HG02798 (cell line): ENCODE data around the gene TMEM151A.
A peak's percentile ranks its signal among the peaks of the same experiment; 100 is the strongest.
"Not testable (repeated sequence)": the region's sequence is repeated elsewhere in the genome, so short reads cannot be mapped to it uniquely, and the experiment has no call there.

Experiments
- ATAC-seq: cut with Tn5 transposase; IDR thresholded peaks from one replicate; pipeline ENCODE4 v1.9.1; 2021; ENCODE audit warnings: mild to moderate bottlenecking; ENCODE audit not compliant: unreplicated experiment, poor library complexity

TMEM151A gene

DNA sequence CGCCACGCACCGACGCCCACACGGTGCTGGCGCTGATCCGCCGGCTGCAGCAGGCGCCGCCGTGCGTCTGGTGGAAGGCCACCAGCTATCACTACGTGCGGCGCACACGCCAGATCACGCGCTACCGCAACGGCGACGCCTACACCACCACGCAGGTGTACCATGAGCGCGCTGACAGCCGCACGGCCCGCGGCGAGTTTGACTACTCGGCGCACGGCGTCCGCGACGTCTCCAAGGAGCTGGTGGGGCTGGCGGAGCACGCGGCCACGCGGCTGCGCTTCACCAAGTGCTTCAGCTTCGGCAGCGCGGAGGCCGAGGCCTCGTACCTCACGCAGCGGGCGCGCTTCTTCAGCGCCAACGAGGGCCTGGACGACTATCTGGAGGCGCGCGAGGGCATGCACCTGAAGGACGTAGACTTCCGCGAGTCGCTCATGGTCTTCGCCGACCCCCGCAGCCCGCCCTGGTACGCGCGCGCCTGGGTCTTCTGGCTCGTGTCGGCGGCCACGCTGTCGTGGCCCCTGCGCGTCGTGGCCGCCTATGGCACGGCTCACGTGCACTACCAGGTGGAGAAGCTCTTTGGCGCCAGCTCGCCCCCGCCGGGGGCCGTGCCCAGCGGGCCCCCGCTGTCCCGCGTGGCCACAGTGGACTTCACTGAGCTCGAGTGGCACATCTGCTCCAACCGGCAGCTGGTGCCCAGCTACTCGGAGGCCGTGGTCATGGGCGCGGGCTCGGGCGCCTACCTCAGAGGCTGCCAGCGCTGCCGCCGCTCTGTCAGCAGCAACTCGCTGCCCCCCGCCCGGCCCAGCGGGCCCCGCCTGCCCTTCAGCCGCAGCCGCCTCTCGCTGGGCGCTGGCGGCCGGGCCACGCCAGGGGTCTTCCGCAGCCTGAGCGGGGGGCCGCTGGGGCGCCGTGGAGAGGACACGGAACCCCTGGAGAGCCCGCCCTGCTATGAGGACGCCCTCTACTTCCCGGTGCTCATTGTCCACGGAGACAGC is 3.2 kb downstream of the TMEM151A start:
- no peak for ATAC-seq

DNA sequence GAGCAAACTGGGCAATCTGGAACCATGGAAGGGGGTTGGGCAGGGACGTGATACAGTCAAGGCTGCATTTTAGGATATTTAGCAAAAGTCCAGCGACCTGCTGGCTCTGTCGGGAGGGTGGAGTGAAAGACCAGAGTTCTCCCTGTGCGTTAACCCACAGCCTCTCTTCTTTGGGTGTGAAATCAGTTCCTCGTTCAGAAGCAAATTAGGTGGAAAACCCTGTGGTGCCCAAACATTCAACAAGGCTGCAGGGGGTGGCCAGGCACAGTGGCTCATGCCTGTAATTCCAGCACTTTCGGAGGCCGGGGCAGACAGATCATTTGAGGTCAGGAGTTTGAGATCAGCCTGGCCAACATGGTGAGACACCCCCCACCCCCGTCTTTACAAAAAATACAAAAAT is 5.9 kb downstream of the TMEM151A start:
- no peak for ATAC-seq

DNA sequence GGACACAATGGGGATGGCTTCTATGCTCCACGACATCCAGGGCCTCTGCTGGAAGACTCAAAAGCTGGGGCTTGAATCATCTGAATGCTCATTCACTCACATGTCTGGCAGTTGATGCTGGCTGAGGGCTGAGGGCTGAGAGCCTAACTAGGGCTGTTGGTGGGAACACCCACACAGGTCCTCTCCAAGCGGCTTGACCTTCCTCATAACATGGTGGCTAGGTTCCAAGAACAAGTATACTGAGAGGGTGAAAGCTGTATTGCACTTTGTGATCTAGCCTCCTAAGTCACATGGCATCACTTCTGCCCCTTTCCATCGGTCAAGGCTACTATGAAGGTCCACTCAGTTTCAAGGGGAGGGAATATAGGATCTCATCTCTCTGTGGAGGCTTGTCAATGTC is 7.5 kb downstream of the TMEM151A start:
- ATAC-seq, result no peak

DNA sequence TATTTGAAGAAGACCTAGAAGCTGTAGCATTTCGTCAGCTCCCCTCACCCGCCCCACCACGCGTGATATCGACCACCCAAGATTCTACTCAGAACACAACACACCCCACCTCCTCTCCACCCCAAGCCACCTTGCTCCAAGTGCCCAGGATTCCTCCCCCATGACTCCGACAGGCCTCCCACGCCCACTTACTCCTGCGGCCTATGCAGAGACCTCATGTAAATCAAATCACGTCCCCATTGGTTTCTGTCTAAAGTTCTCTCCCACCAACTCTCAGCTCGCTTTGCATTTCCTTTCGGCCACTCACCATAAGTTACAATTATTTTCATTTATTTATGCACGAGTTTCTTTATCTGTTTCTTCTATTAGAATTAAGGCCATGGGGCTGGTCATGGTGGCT is 11.0 kb downstream of the TMEM151A start:
- no peak for ATAC-seq

DNA sequence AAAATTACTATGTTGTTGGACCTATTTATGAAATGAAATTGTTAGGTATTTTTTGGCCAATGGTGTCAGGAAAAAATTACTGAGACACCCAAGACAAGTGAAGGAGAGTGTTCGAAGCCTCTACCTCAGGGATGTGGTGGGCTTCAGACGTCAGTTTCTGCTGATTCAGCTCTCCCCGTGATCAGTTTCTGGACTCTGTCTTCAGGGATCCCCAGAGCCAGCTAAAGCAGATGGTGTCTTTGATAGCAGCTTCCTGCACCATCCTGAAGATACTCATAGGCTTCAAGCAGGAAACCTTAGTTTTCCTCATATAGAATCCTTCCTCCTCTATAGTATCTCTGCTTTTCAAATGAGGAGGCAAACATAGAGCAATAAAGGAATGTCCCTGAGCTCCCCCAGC is 17.8 kb downstream of the TMEM151A start:
- ATAC-seq, result no peak

DNA sequence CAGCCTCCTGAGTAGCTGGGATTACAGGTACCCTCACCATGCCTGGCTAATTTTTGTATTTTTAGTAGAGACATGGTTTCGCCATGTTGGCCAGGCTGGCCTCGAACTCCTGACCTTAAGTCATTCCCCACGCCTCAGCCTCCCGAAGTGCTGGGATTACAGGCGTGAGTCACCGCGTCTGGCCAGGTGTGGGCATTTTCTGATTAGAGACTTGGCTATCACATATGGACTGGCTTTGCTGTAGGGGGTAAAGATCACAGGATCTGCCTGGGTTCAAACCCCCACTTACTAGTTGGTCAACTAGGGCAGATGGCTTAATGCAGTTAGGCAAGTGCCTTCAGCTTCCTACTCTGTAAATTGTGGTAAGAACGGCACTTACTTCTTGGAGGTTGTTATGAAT is 18.6 kb downstream of the TMEM151A start:
- ATAC-seq, result no peak

DNA sequence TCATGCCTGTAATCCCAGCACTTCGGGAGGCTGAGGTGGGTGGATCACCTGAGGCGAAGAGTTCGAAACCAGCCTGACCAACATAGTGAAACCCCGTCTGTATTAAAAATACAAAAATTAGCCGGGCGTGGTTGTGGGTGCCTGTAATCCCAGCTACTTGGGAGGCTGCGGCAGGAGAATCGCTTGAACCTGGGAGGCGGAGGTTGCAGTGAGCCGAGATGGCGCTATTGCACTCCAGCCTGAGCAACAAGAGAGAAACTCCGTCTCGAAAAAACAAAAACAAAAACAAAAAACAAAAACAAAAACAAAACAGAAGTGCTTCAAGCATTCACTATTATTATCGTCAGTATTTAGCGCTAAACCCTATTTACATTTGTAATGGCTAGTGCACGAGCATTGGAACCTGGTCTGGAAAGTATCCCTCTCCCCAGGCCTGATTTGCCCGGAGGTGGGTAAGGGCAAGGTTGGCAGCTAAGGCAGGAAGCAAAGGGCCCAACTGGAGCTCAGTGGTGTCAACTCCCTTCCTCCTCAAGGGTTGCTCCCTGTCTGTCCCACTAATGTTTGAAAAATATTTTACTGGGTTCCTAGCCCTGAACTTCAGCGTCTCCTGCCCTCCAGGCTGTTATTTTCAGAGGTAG is 19.2 kb downstream of the TMEM151A start:
- ATAC-seq, result not testable (repeated sequence)

DNA sequence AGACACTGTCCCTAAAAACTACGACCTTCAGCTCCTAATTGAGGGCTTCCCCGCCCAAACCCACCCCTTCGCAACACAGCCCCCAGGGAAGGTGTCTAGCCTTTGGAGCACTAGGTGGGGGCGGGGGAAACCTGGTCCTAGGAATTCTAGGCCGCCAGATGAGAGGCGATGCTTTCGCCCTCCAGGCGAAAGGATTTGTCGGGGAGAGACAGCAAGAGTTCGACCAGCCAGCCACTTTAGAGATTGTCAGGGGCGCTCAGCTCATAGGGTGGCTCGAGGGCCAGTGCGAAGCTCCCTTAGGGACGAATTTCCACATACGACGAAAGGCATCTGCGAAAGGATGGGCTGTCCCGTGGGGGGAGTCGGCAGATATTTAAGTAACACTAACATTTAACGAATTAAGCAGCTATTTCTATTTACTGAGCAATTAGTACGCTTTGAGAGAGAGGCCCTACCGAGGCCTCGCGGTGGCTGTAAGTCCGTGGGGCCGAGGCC is 19.8 kb downstream of the TMEM151A start:
- ATAC-seq, result no peak

DNA sequence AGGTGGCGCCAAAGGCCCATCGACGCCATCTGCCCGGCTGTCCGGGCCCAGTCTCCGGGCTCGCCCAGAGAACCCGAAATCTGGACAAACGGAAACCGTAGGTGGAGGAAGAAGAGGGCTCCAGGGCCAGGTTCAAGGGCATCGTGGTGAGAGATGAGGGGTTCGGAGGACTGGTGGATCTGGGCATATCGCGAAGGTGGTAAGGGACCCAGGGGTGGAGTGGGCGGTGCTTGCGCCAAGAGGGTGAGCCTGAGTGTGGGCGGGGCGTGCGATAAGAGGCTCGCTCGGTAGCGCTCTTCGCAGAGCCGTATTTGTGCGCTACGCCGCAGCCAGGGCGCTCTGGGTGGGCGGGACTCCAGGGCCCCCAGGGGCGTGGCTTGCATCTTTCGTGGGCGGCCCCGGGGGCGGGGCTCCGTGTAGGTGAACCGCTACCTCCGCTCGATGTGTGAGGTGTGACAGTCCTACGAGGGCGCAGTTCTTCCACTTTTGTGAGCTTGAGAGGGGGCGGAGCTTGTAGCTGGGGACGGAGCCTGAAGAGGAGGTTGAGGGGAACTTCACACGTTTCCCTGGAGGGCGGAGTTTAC is 20.4 kb downstream of the TMEM151A start:
- peak; percentile 79 for ATAC-seq

DNA sequence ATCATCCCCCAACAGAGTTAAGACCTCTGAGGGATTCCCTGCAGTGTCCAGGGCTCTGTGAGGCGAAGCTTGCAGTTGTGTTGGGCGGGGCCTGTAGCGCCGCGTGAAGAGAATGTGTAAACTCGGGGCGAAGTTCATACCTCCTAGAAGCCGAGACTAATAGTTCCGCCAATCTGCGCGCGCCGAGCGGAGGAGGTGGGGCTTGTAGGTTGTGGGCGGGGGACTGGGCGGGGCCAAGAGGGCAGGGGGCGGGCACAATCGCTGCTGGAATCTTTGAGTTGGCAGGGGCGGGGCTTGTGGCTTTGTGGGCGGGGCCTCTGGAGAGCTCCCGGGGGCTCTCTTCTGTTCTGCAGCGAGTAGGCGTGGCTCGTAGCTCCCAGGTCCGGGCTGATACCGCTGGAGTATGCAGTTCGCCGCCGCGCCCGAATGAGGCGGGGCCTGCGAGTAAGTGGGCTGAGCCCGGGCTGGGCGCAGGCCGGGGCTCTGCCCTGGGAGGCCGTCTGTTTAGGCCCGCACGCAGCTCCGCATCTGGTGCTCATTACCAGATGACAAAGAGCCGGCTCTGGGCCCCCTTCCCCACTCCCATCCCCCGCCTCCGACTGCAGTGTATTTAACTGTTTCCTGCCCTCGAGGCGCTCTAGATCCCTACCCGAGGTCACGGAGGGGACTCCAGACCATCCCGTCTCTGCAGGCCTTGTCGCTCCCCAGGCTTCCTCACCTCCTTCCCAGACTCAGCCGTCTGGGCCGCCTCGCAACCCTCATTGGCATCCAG is 21.0 kb downstream of the TMEM151A start:
- ATAC-seq, result peak; percentile 54

DNA sequence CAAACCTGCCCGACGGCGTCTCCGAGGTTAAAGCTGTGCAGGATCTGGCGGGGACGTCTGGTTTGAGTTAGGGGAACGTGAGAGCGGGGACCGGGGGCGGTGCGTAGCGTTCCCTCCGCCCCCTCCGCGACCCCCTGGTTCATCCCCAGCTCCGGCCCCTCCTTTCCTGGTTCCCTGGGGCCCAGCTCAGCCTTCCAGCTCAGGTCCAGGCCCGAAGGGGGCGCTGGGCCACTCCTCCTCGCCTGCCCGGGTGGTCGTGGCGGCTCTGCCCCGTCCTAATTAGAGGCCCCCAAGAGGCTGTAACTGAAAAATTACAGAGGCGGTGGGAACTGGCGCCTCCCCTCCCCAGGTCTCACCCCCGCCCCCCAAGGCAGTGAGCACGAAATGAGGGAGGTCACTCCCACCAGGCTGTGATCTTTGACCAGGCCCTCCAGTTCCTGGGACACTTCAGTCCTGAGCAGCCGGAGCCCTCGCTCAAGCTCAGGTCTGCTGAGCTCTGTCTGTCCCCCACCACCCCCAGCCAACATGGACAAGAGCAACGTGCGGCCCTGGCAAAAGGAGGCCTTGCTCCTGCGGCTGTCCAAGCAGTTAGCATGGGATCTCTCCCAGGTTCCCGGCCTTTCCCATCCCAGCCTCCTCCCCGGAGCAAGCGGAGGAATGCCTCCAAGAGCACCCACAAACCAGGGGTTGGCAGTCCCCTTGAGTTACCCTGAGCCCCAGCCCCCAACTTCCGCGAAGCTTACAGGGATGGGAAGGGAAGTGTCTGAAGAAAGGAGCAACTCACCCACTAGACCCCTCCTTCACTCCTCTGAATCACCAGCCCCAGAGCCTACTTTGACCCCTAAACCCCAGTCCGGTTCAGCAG is 21.9 kb downstream of the TMEM151A start:
- no peak for ATAC-seq

DNA sequence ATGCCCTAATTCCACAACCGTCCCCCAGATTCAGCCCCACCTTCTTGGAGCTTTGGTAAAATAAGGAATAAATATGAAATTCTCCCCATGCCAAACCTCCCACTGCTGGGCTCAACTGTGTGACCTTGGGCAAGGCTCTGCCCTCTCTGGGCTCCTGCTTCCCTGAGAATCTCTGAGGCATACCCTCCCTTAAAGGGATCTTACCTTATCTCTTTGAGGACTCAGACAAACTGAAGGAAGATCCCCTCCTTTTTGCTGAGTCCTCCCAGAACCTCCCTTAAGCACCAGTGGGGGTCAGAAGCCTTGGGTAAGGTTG is 22.4 kb downstream of the TMEM151A start:
- ATAC-seq, result no peak

DNA sequence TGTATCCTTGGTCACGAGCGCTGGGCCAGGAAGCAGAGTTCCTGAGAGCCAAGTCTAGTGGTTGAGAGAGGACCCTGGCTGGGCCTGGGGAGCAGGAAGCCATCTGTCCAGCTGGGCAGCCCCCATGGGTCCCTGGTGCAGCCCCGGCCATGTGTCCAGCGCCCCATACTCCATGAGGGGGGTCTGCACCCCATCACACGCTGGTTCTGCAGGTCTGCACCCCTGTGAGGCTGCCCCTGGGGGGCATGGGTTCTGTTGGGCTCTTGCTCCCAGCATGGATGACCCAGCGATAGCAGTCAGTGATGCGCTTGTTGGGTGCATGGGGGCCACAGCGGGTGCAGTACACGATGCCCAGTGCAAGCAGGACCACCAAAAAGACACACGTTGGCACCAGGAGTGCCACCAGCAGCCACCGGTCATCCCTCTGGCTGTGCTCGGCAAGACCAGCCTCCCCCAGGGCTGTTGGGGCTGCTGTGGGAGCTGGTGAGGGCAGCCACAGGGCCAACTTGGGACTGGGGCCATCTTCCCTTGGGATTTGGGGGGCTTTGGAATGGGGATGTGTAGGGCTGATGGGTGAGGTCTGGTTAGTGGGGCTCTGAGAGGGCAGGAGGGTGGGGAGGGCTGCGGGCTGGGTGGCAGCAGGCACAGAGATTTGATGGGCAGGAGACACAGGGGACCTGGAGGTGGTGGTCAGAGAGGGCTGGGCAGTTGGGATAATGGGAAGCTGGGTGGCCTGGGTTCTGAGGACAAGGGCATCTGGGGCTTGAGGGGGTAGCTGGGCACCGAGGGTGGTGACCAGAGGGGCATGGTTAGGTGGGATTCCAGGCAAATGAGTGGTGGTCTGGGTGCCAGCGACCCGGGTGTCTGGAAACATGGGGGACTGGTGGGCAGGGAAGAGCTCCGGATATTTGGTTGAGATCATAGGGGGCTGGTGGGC is 23.1 kb downstream of the TMEM151A start:
- ATAC-seq, result no peak

DNA sequence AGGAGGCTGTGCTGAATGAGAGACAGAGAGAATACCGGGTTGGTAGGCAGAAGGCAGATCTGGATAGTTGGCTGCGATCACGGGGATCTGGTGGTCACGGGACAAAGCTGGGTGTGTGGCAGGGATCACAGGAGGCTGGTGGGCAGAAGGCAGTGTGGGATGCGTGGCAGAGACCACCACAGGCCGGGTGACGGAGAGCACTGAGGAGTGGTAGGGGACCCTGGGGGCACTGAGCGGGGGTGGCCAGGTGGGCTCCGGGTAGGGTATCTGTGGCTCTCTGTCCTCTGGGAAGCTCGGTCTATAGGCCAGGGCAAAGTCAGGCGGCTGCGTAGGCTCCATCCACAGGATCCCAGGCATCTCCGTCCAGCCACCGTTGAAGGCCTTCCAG is 23.8 kb downstream of the TMEM151A start:
- no peak for ATAC-seq

DNA sequence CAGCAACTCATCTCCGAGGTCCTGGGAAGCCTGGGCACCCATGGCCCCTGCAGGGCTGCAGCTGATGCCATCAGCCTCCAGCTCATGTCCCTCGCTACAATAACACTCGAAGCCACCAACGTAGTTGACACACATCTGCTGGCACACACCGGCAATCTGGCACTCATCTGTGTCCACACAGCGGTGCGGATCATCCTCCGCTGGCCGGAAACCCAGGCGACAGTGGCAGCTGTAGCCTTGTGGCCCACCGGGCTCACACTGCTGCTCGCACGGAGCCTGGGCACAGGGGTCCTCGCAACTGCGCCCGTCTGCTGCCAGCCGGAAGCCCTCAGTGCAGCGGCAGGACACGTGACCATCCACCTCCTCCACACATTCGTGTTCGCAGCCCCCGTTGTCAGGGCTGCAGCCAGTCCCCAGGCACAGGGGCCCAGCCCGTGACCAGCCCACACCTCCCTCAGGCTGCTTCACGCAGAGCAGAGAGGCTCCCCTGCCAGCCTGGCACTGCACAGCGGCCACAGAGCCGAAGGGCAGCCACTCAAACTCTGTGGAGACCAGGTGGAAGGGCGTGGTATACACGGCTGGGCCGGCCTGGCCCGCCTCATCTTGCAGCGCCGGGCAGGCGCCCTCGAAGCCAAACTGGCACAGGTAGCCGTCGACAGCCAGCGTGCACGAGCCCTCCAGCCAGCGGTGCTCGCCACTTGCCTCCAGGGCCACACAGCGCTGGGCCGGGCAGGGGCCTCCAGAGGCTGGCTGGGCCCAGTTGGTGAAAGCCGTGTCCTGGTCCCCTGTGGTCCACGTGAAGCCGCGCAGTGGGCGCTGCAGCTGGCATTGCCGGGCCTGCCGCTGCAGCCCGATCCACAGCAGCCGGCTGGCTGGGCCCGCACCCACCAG is 24.5 kb downstream of the TMEM151A start:
- ATAC-seq, result no peak

DNA sequence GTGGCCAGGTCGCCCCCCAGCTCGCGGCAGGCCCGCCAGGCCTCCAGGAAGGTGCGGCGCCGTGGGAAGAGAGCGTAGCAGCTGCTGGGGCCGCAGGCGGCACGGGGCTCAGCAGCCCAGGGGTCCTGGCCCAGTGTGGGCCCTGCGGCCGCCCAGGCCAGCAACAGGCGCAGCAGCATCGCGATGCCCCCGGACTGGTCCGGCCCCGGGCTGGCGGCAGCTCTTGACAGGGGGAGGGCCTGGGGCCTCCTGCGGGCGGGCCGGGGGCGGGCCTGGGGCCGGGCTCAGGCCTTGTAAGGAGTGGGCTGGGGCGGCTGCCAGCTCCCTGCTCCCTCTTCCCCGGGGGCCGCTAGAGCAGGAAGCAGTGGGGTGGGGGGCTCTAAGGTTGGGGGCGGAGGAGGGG is 25.2 kb downstream of the TMEM151A start, which contains the start of gene CD248:
Gene CD248 (minus strand): TSS at position 196 of the 403 bp plus-strand sequence. CDS start 17 bp downstream, at position 179.
- no peak for ATAC-seq

DNA sequence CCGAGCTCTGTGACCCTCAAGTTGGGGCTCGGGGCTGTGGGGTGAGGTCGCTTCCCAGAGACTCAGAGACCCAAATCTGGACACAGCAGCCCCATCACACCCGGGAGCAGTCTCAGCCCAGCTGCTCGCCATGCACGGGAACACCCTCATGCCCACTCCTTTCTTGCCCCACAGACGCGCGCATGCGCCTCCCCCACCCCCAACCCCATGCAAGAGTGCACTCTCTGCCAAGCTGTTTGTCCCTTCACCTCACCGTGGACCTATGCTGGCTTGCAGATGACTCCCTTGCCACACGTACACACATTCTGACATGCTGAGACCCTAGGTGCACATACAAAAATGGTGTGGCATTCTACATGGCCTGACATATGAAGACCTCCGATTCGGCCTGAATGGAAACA is 25.6 kb downstream of the TMEM151A start:
- ATAC-seq, result no peak
